Esophagus squamous epithelium (tissue), 4 donors: Measurements from ENCODE around the gene RIPK3.

Experiments
- POLR2A ChIP-seq, 4 donors: fragments of 450-650 bp; IDR thresholded peaks; one replicate each; pipeline ENCODE4 v1.6.1; 2017; ENCODE audit warnings: antibody characterized with exemption in 4 of 4, mild to moderate bottlenecking in 4 of 4, moderate library complexity in 3 of 4
- TF ChIP-seq, protein P1 (sequence below), 6 experiments: fragments of 450-650 bp in 4 of 6; fragments of 200-600 bp in 2 of 6; sonication (generic) in 2 of 6; IDR thresholded peaks; one replicate each; pipeline ENCODE4 v1.5.1; 2016 to 2019; ENCODE audit warnings: antibody characterized with exemption in 6 of 6, mild to moderate bottlenecking in 4 of 6, moderate library complexity in 4 of 6

- TF ChIP-seq, protein P1, sequence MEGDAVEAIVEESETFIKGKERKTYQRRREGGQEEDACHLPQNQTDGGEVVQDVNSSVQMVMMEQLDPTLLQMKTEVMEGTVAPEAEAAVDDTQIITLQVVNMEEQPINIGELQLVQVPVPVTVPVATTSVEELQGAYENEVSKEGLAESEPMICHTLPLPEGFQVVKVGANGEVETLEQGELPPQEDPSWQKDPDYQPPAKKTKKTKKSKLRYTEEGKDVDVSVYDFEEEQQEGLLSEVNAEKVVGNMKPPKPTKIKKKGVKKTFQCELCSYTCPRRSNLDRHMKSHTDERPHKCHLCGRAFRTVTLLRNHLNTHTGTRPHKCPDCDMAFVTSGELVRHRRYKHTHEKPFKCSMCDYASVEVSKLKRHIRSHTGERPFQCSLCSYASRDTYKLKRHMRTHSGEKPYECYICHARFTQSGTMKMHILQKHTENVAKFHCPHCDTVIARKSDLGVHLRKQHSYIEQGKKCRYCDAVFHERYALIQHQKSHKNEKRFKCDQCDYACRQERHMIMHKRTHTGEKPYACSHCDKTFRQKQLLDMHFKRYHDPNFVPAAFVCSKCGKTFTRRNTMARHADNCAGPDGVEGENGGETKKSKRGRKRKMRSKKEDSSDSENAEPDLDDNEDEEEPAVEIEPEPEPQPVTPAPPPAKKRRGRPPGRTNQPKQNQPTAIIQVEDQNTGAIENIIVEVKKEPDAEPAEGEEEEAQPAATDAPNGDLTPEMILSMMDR (IDR thresholded peaks at IDR 0.05), result no peak
- TF ChIP-seq POLR2A (IDR thresholded peaks at IDR 0.05), result no peak
Observed at GRCh38 chr14:24389226-24389848, 49.5 kb upstream of the RIPK3 start.
